ENCODE results near the gene PRDM16.

The PRDM16 gene

GRCh38 chr1:3426956-3427535, 358.0 kb downstream of the PRDM16 start:
- Histone ChIP-seq H3K27me3 (ENCODE audit: control insufficient read depth in 1 of 2, insufficient read depth in 2 of 2, low read length in 2 of 2) (no peaks in the 10 kb centered on the region), H3K4me1 (ENCODE audit: control insufficient read depth, insufficient read depth, low read length) (peaks cover 7% of the 10 kb centered on the region), H3K4me3 (ENCODE audit: low read length in 2 of 2) (no peak overlapping the region), H3K9ac (ENCODE audit: low read length in 2 of 2) (no peak overlapping the region), H3K36me3 (ENCODE audit: control insufficient read depth in 2 of 2, insufficient read depth in 2 of 2, low read length in 2 of 2) (peaks cover 0 to 2% of the 10 kb centered on the region in 2 donors), H3K27ac (ENCODE audit: low read length) (no peak overlapping the region), H3K9me3 (ENCODE audit: control insufficient read depth in 2 of 2, low read length in 2 of 2) (no peaks in the 10 kb centered on the region)

DNA sequence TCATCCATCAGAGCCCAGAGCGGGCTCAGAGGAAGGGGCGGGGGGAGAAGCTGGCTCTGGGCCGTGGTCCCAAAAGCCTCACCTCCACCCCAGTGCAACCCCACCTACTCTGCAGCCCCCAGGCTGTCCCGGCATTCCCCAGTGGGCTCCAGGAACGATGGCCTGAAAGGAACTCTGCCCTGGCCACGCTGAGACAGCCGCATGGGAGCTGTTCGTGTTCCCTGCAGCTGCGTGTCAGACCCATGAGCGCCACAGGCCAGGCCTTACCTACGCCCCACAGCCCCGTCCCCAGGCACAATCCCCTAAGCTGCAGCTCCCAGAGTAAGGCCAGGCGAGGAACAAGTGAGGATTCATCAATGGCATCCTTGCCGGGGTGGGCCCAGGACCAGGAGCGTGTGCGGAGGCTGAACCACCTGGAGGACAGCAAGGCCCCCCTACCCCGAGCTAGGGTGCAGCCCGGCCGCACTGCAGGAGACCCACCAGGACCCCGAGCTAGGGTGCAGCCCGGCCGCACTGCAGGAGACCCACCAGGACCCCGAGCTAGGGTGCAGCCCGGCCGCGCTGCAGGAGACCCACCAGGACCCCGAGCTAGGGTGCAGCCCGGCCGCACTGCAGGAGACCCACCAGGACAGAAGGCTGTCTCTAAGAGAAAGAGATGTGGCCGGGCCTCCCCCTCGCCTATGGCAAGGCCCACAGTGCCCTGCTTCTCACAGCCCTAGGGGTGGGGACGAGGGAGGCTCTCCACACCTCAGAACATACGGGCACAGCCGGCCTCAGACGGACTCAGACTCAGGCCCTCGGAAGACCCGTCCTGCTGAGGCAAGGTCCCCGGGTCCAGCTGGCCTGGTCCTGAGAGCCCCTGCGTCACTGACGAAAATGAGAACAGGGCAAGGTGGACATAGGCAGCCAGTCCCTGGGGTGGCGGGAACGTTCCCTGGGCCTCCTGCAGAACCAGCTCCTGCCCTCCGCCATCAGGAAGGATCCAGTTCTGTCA, 359.0 kb downstream of the PRDM16 start:
- H3K36me3 ChIP-seq (ENCODE audit: control insufficient read depth in 2 of 2, insufficient read depth in 2 of 2, low read length in 2 of 2): peaks cover 0 to 2% of the 10 kb centered on the region in 2 donors
- H3K4me3 ChIP-seq (ENCODE audit: low read length in 2 of 2): no peak overlapping the region
- no peak overlapping the region for H3K9ac ChIP-seq (ENCODE audit: low read length in 2 of 2)

DNA sequence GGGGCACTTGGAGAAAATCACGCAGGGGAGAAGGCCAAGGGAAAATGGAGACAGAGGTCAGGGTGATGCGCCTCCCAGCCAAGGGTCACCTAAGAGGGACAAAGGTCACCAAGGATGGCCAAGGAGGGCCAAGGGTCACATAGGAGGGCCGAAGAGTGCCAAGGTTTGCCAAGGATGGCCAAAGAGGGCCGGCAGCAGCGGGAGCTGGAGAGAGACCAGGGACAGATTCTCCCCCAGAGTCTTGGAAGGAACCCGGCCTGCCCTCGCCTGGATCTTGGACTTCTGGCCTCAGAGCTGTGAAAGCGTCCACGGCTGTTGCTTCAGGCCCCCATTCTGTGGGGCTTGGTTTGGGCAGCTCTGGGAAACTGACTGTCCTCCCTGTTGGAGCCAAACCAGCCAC, 359.9 kb downstream of the PRDM16 start:
- Histone ChIP-seq H3K4me1 (ENCODE audit: control insufficient read depth, insufficient read depth, low read length) (peaks cover 6% of the 10 kb centered on the region), H3K27ac (ENCODE audit: low read length) (no peak overlapping the region), H3K9ac (ENCODE audit: low read length in 2 of 2) (no peak overlapping the region), H3K36me3 (ENCODE audit: control insufficient read depth in 2 of 2, insufficient read depth in 2 of 2, low read length in 2 of 2) (peaks cover 0 to 2% of the 10 kb centered on the region in 2 donors), H3K9me3 (ENCODE audit: control insufficient read depth in 2 of 2, low read length in 2 of 2) (no peaks in the 10 kb centered on the region), H3K27me3 (ENCODE audit: control insufficient read depth in 1 of 2, insufficient read depth in 2 of 2, low read length in 2 of 2) (no peaks in the 10 kb centered on the region), H3K4me3 (ENCODE audit: low read length in 2 of 2) (no peak overlapping the region)

More for the DNA sequence above, 359.0 kb downstream of the PRDM16 start:
- Histone ChIP-seq H3K9me3 (ENCODE audit: control insufficient read depth in 2 of 2, low read length in 2 of 2) (no peaks in the 10 kb centered on the region), H3K27me3 (ENCODE audit: control insufficient read depth in 1 of 2, insufficient read depth in 2 of 2, low read length in 2 of 2) (no peaks in the 10 kb centered on the region), H3K27ac (ENCODE audit: low read length) (no peak overlapping the region), H3K4me1 (ENCODE audit: control insufficient read depth, insufficient read depth, low read length) (peaks cover 7% of the 10 kb centered on the region)

GRCh38 chr1:3429320-3429719, 360.3 kb downstream of the PRDM16 start:
- Histone ChIP-seq H3K9me3 (ENCODE audit: control insufficient read depth in 2 of 2, low read length in 2 of 2) (no peaks in the 10 kb centered on the region), H3K9ac (ENCODE audit: low read length in 2 of 2) (no peak overlapping the region), H3K4me1 (ENCODE audit: control insufficient read depth, insufficient read depth, low read length) (peaks cover 3% of the 10 kb centered on the region), H3K36me3 (ENCODE audit: control insufficient read depth in 2 of 2, insufficient read depth in 2 of 2, low read length in 2 of 2) (peaks cover 0 to 2% of the 10 kb centered on the region in 2 donors), H3K27ac (ENCODE audit: low read length) (no peak overlapping the region), H3K4me3 (ENCODE audit: low read length in 2 of 2) (no peak overlapping the region), H3K27me3 (ENCODE audit: control insufficient read depth in 1 of 2, insufficient read depth in 2 of 2, low read length in 2 of 2) (no peaks in the 10 kb centered on the region)

GRCh38 chr1:3429766-3430165, 360.8 kb downstream of the PRDM16 start:
- Histone ChIP-seq H3K4me3 (ENCODE audit: low read length in 2 of 2) (no peak overlapping the region), H3K9ac (ENCODE audit: low read length in 2 of 2) (no peak overlapping the region), H3K4me1 (ENCODE audit: control insufficient read depth, insufficient read depth, low read length) (no peaks in the 10 kb centered on the region), H3K36me3 (ENCODE audit: control insufficient read depth in 2 of 2, insufficient read depth in 2 of 2, low read length in 2 of 2) (peaks cover 0 to 2% of the 10 kb centered on the region in 2 donors), H3K9me3 (ENCODE audit: control insufficient read depth in 2 of 2, low read length in 2 of 2) (no peaks in the 10 kb centered on the region), H3K27ac (ENCODE audit: low read length) (no peak overlapping the region), H3K27me3 (ENCODE audit: control insufficient read depth in 1 of 2, insufficient read depth in 2 of 2, low read length in 2 of 2) (peaks cover 0 to 2% of the 10 kb centered on the region in 2 donors)

DNA sequence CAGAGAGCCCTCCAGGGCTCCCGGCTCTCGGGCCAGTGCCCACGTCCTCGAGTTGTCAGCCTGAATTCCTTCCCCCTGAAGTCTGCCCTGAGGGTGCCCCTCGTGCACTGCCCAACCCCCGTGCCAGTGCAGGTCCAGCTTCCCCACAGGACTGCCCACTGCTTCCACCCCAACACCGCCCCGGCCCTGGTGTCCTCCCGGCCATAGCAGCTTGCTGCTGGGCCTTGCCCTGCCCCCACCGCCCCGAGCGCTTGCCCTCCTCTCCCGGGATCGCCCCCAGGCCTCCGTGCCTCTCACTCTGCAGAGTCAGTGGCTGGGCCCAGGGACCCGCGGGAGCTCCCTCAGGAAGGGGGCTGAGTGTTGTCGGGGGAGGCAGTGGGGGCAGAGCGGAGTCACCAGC, 361.4 kb downstream of the PRDM16 start:
- H3K27me3 ChIP-seq (ENCODE audit: control insufficient read depth in 1 of 2, insufficient read depth in 2 of 2, low read length in 2 of 2): peaks cover 0 to 2% of the 10 kb centered on the region in 2 donors
- H3K9me3 ChIP-seq (ENCODE audit: control insufficient read depth in 2 of 2, low read length in 2 of 2): no peaks in the 10 kb centered on the region
- H3K36me3 ChIP-seq (ENCODE audit: control insufficient read depth in 2 of 2, insufficient read depth in 2 of 2, low read length in 2 of 2): peaks cover 0 to 2% of the 10 kb centered on the region in 2 donors
- no peak overlapping the region for H3K4me3 ChIP-seq (ENCODE audit: low read length in 2 of 2)
- no peaks in the 10 kb centered on the region for H3K4me1 ChIP-seq (ENCODE audit: control insufficient read depth, insufficient read depth, low read length)
- H3K9ac ChIP-seq (ENCODE audit: low read length in 2 of 2): no peak overlapping the region
- H3K27ac ChIP-seq (ENCODE audit: low read length): no peak overlapping the region

- Histone ChIP-seq H3K9ac (ENCODE audit: low read length in 2 of 2) (no peak overlapping the region), H3K27me3 (ENCODE audit: control insufficient read depth in 1 of 2, insufficient read depth in 2 of 2, low read length in 2 of 2) (peaks cover 0 to 2% of the 10 kb centered on the region in 2 donors), H3K9me3 (ENCODE audit: control insufficient read depth in 2 of 2, low read length in 2 of 2) (no peaks in the 10 kb centered on the region), H3K4me1 (ENCODE audit: control insufficient read depth, insufficient read depth, low read length) (no peaks in the 10 kb centered on the region), H3K36me3 (ENCODE audit: control insufficient read depth in 2 of 2, insufficient read depth in 2 of 2, low read length in 2 of 2) (peaks cover 0 to 2% of the 10 kb centered on the region in 2 donors), H3K27ac (ENCODE audit: low read length) (no peak overlapping the region), H3K4me3 (ENCODE audit: low read length in 2 of 2) (no peak overlapping the region)
Measured at GRCh38 chr1:3430820-3431219, 361.8 kb downstream of the PRDM16 start.

GRCh38 chr1:3431266-3431665, 362.3 kb downstream of the PRDM16 start:
- Histone ChIP-seq H3K4me1 (ENCODE audit: control insufficient read depth, insufficient read depth, low read length) (no peaks in the 10 kb centered on the region), H3K9ac (ENCODE audit: low read length in 2 of 2) (no peak overlapping the region), H3K9me3 (ENCODE audit: control insufficient read depth in 2 of 2, low read length in 2 of 2) (no peaks in the 10 kb centered on the region)

DNA sequence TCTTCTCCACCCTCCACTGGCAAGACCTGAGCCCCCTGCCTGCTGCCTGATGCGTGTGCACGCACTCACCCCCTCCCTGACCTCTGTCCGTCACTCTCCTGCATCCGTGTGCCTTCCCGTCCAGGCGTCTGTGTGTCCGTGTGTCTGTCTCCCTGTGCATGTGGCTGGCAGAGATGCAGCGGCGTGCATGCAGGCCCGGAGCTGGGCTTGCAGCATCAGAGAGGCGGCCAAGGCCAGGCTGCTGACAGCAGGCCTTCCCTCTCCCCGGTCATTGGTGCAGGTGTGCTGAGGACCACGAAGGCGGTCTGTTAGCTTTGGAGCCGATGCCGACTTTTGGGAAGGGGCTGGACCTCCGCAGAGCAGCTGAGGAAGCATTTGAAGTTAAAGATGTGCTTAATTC, 362.7 kb downstream of the PRDM16 start:
- H3K27me3 ChIP-seq (ENCODE audit: control insufficient read depth in 1 of 2, insufficient read depth in 2 of 2, low read length in 2 of 2): peaks cover 0 to 2% of the 10 kb centered on the region in 2 donors
- no peak overlapping the region for H3K27ac ChIP-seq (ENCODE audit: low read length)
- no peak overlapping the region for H3K9ac ChIP-seq (ENCODE audit: low read length in 2 of 2)
- H3K36me3 ChIP-seq (ENCODE audit: control insufficient read depth in 2 of 2, insufficient read depth in 2 of 2, low read length in 2 of 2): peaks cover 0 to 2% of the 10 kb centered on the region in 2 donors
- no peaks in the 10 kb centered on the region for H3K9me3 ChIP-seq (ENCODE audit: control insufficient read depth in 2 of 2, low read length in 2 of 2)
- H3K4me1 ChIP-seq (ENCODE audit: control insufficient read depth, insufficient read depth, low read length): no peaks in the 10 kb centered on the region
- no peak overlapping the region for H3K4me3 ChIP-seq (ENCODE audit: low read length in 2 of 2)

More at GRCh38 chr1:3431266-3431665, 362.3 kb downstream of the PRDM16 start:
- Histone ChIP-seq H3K27ac (ENCODE audit: low read length) (no peak overlapping the region), H3K36me3 (ENCODE audit: control insufficient read depth in 2 of 2, insufficient read depth in 2 of 2, low read length in 2 of 2) (peaks cover 0 to 2% of the 10 kb centered on the region in 2 donors), H3K27me3 (ENCODE audit: control insufficient read depth in 1 of 2, insufficient read depth in 2 of 2, low read length in 2 of 2) (peaks cover 0 to 2% of the 10 kb centered on the region in 2 donors), H3K4me3 (ENCODE audit: low read length in 2 of 2) (no peak overlapping the region)

DNA sequence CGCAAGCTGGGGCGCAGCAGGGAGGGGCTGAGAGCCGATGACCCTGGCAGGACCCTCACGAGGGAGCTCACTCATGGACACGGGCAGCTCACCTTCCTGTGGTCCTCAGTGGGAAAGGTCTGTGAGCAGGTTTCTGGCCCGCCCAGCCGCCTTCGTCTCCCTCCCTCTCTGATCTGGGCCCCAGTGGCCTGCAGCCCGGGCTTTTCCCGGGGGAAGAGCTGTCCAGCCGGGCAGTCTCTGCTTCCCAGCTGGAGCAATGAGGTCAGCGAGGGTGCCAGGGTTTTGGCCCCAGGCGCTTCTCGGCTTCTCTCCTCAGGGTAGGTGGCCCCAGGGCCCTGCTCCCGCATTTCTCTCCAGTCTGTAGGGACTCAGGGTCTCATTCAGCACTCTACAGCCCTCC, 363.3 kb downstream of the PRDM16 start:
- no peaks in the 10 kb centered on the region for H3K4me1 ChIP-seq (ENCODE audit: control insufficient read depth, insufficient read depth, low read length)
- no peak overlapping the region for H3K4me3 ChIP-seq (ENCODE audit: low read length in 2 of 2)
- no peak overlapping the region for H3K9ac ChIP-seq (ENCODE audit: low read length in 2 of 2)
- no peak overlapping the region for H3K27ac ChIP-seq (ENCODE audit: low read length)
- no peaks in the 10 kb centered on the region for H3K9me3 ChIP-seq (ENCODE audit: control insufficient read depth in 2 of 2, low read length in 2 of 2)
- peaks cover 0 to 2% of the 10 kb centered on the region in 2 donors for H3K27me3 ChIP-seq (ENCODE audit: control insufficient read depth in 1 of 2, insufficient read depth in 2 of 2, low read length in 2 of 2)
- H3K36me3 ChIP-seq (ENCODE audit: control insufficient read depth in 2 of 2, insufficient read depth in 2 of 2, low read length in 2 of 2): no peaks in the 10 kb centered on the region
